Muscle layer of colon (tissue), 2 donors: ENCODE measurements around the gene ASH1L.

Experiments
- H3K27ac ChIP-seq: one replicate; pipeline ENCODE4 v1.7.0; 2013; ENCODE audit warnings: low read depth, mild to moderate bottlenecking, low read length, moderate library complexity
- H3K27me3 ChIP-seq, 2 donors: one replicate each; pipeline ENCODE4 v1.7.0; 2013; ENCODE audit warnings: low read length in 2 of 2, mild to moderate bottlenecking in 2 of 2; ENCODE audit not compliant: insufficient read depth in 2 of 2, control insufficient read depth in 1 of 2
- H3K36me3 ChIP-seq: one replicate; pipeline ENCODE4 v1.7.0; 2013; ENCODE audit warnings: mild to moderate bottlenecking, low read length; ENCODE audit not compliant: insufficient read depth
- H3K4me1 ChIP-seq: one replicate; pipeline ENCODE4 v1.7.0; 2013; ENCODE audit warnings: mild to moderate bottlenecking, low read length; ENCODE audit not compliant: insufficient read depth
- H3K4me3 ChIP-seq, 2 donors: one replicate each; pipeline ENCODE4 v1.7.0; 2013; ENCODE audit warnings: low read length in 2 of 2, low read depth in 1 of 2, mild to moderate bottlenecking in 1 of 2, moderate library complexity in 1 of 2
- H3K9ac ChIP-seq: one replicate; pipeline ENCODE4 v1.7.0; 2013; ENCODE audit warnings: low read length
- H3K9me3 ChIP-seq: one replicate; pipeline ENCODE4 v1.7.0; 2013; ENCODE audit warnings: mild to moderate bottlenecking, low read length
- donor health status: abdominal sarcoma.
- donor health status: Adenocarcinoma of cecum.

ASH1L gene

GRCh38 chr1:155553349-155553748 lies 9.3 kb downstream of the ASH1L start:
- no peaks in the 10 kb centered on the region for H3K36me3 ChIP-seq
- no peak overlapping the region for H3K27ac ChIP-seq
- H3K27me3 ChIP-seq = no peaks in the 10 kb centered on the region
- no peak overlapping the region for H3K9ac ChIP-seq
- H3K4me1 ChIP-seq = peaks cover 8% of the 10 kb centered on the region
- no peaks in the 10 kb centered on the region for H3K9me3 ChIP-seq
- H3K4me3 ChIP-seq = no peak overlapping the region

- H3K4me3 ChIP-seq = no peak overlapping the region
- H3K4me1 ChIP-seq = peaks cover 13% of the 10 kb centered on the region
- no peak overlapping the region for H3K27ac ChIP-seq
- no peaks in the 10 kb centered on the region for H3K27me3 ChIP-seq
- no peak overlapping the region for H3K9ac ChIP-seq
- H3K36me3 ChIP-seq = no peaks in the 10 kb centered on the region
- no peaks in the 10 kb centered on the region for H3K9me3 ChIP-seq
Observed at GRCh38 chr1:155548706-155549105, 13.9 kb downstream of the ASH1L start.

- H3K27ac ChIP-seq = no peak overlapping the region
- H3K4me3 ChIP-seq = no peak overlapping the region
- peaks cover 10% of the 10 kb centered on the region for H3K4me1 ChIP-seq
- H3K36me3 ChIP-seq = no peaks in the 10 kb centered on the region
- H3K27me3 ChIP-seq = no peaks in the 10 kb centered on the region
- no peak overlapping the region for H3K9ac ChIP-seq
- H3K9me3 ChIP-seq = no peaks in the 10 kb centered on the region
Observed at GRCh38 chr1:155540000-155540874, 22.4 kb downstream of the ASH1L start.

GRCh38 chr1:155537193-155537592 lies 25.4 kb downstream of the ASH1L start:
- Histone ChIP-seq H3K4me1 (peaks cover 10% of the 10 kb centered on the region), H3K9me3 (no peaks in the 10 kb centered on the region), H3K27ac (no peak overlapping the region), H3K9ac (no peak overlapping the region), H3K4me3 (no peak overlapping the region), H3K27me3 (no peaks in the 10 kb centered on the region), H3K36me3 (no peaks in the 10 kb centered on the region)

GRCh38 chr1:155531624-155532023 lies 31.0 kb downstream of the ASH1L start:
- Histone ChIP-seq H3K9me3 (no peaks in the 10 kb centered on the region), H3K4me1 (peaks cover 9% of the 10 kb centered on the region), H3K9ac (no peak overlapping the region), H3K27me3 (no peaks in the 10 kb centered on the region), H3K27ac (no peak overlapping the region), H3K4me3 (no peak overlapping the region), H3K36me3 (no peaks in the 10 kb centered on the region)

- no peaks in the 10 kb centered on the region for H3K9me3 ChIP-seq
- no peaks in the 10 kb centered on the region for H3K36me3 ChIP-seq
- H3K27ac ChIP-seq = no peak overlapping the region
- H3K4me3 ChIP-seq = no peak overlapping the region
- H3K9ac ChIP-seq = no peak overlapping the region
- H3K4me1 ChIP-seq = peaks cover 9% of the 10 kb centered on the region
- H3K27me3 ChIP-seq = no peaks in the 10 kb centered on the region
Observed at GRCh38 chr1:155529929-155530328, 32.7 kb downstream of the ASH1L start.

GRCh38 chr1:155529109-155529508 lies 33.5 kb downstream of the ASH1L start:
- H3K36me3 ChIP-seq = no peaks in the 10 kb centered on the region
- no peaks in the 10 kb centered on the region for H3K27me3 ChIP-seq
- H3K9ac ChIP-seq = no peak overlapping the region
- peaks cover 9% of the 10 kb centered on the region for H3K4me1 ChIP-seq
- no peak overlapping the region for H3K27ac ChIP-seq
- H3K9me3 ChIP-seq = no peaks in the 10 kb centered on the region
- H3K4me3 ChIP-seq = no peak overlapping the region

- Histone ChIP-seq H3K9ac (no peak overlapping the region), H3K4me3 (no peak overlapping the region), H3K27me3 (no peaks in the 10 kb centered on the region), H3K9me3 (no peaks in the 10 kb centered on the region), H3K4me1 (peaks cover 16% of the 10 kb centered on the region), H3K36me3 (no peaks in the 10 kb centered on the region), H3K27ac (no peak overlapping the region)
Observed at GRCh38 chr1:155527677-155528076, 34.9 kb downstream of the ASH1L start.

- H3K36me3 ChIP-seq = no peaks in the 10 kb centered on the region
- peaks cover 12% of the 10 kb centered on the region for H3K4me1 ChIP-seq
- H3K27ac ChIP-seq = no peak overlapping the region
- no peaks in the 10 kb centered on the region for H3K27me3 ChIP-seq
- H3K4me3 ChIP-seq = no peak overlapping the region
- no peaks in the 10 kb centered on the region for H3K9me3 ChIP-seq
- H3K9ac ChIP-seq = no peak overlapping the region
Observed at GRCh38 chr1:155526356-155526755, 36.2 kb downstream of the ASH1L start.

- Histone ChIP-seq H3K27me3 (no peaks in the 10 kb centered on the region), H3K36me3 (no peaks in the 10 kb centered on the region), H3K4me3 (no peak overlapping the region), H3K9me3 (no peaks in the 10 kb centered on the region), H3K27ac (no peak overlapping the region), H3K9ac (no peak overlapping the region), H3K4me1 (peaks cover 7% of the 10 kb centered on the region)
Observed at GRCh38 chr1:155522069-155522468, 40.5 kb downstream of the ASH1L start.

- H3K9me3 ChIP-seq = no peaks in the 10 kb centered on the region
- H3K27ac ChIP-seq = no peak overlapping the region
- no peak overlapping the region for H3K4me3 ChIP-seq
- peaks cover 5% of the 10 kb centered on the region for H3K4me1 ChIP-seq
- no peak overlapping the region for H3K9ac ChIP-seq
- H3K36me3 ChIP-seq = no peaks in the 10 kb centered on the region
- no peaks in the 10 kb centered on the region for H3K27me3 ChIP-seq
Observed at GRCh38 chr1:155518484-155518883, 44.1 kb downstream of the ASH1L start.

- Histone ChIP-seq H3K9ac (no peak overlapping the region), H3K4me1 (no peaks in the 10 kb centered on the region), H3K36me3 (no peaks in the 10 kb centered on the region), H3K9me3 (no peaks in the 10 kb centered on the region), H3K27me3 (no peaks in the 10 kb centered on the region), H3K4me3 (no peak overlapping the region), H3K27ac (no peak overlapping the region)
Observed at GRCh38 chr1:155514582-155515187, 47.9 kb downstream of the ASH1L start.
